ENCODE data around the gene MEX3D. TPM values are rescaled to one million over a fixed set of nuclear protein-coding genes. Genes with fewer than 3 reads are reported as not detected.

Gene MEX3D
- total and polyA plus RNA-seq, 2 donors from 2014 or later, result 5.4 to 19.3 TPM

GRCh38 chr19:1510807-1511206, 57.3 kb downstream of the MEX3D start:
- Histone ChIP-seq H3K36me3 (ENCODE audit: control insufficient read depth in 2 of 3, insufficient read depth in 3 of 3, low read length in 3 of 3) (no peaks in the 10 kb centered on the region), H3K27ac (ENCODE audit: low read depth in 2 of 2, low read length in 2 of 2) (no peak overlapping the region), H3K4me1 (ENCODE audit: control insufficient read depth in 2 of 3, insufficient read depth in 2 of 3, low read depth in 1 of 3, low read length in 3 of 3) (peaks cover 0 to 6% (median 0%) of the 10 kb centered on the region in 3 donors), H3K4me3 (ENCODE audit: low read length in 3 of 3) (no peak overlapping the region), H3K9ac (ENCODE audit: low read length in 3 of 3) (no peak overlapping the region), H3K27me3 (ENCODE audit: control insufficient read depth, insufficient read depth, low read length) (peaks cover 2% of the 10 kb centered on the region), H3K9me3 (ENCODE audit: control insufficient read depth in 2 of 3, insufficient read depth in 1 of 3, low read length in 3 of 3) (no peaks in the 10 kb centered on the region)
- DNase-seq (no peak), FAIRE-seq (no peak)
- intact Hi-C loops (cut with DNase I), result no loop called here
- TF ChIP-seq, protein P1, sequence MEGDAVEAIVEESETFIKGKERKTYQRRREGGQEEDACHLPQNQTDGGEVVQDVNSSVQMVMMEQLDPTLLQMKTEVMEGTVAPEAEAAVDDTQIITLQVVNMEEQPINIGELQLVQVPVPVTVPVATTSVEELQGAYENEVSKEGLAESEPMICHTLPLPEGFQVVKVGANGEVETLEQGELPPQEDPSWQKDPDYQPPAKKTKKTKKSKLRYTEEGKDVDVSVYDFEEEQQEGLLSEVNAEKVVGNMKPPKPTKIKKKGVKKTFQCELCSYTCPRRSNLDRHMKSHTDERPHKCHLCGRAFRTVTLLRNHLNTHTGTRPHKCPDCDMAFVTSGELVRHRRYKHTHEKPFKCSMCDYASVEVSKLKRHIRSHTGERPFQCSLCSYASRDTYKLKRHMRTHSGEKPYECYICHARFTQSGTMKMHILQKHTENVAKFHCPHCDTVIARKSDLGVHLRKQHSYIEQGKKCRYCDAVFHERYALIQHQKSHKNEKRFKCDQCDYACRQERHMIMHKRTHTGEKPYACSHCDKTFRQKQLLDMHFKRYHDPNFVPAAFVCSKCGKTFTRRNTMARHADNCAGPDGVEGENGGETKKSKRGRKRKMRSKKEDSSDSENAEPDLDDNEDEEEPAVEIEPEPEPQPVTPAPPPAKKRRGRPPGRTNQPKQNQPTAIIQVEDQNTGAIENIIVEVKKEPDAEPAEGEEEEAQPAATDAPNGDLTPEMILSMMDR (IDR thresholded peaks at IDR 0.05; ENCODE audit: borderline replicate concordance, extremely low read depth, insufficient read depth), result no peak

DNA sequence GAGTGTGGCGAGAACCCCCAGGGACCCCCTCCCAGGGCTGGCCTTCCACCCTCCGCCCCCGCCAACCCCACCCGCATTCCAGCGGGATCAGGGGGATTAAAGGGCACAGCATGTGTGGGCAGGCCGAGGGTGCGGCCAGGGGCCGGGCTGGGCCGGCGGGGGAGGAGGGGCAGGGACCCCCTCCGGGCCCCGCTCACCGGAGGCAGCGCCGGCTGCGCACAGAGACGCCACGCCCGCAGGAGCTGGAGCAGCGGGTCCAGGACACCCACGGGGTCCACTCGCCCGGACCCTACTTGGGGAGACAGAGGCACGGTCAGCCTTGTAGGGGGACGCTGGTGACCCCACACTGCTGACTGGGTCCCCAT, 57.7 kb downstream of the MEX3D start:
- intact Hi-C loops (cut with DNase I), result no loop called here
- Histone ChIP-seq H3K27ac (ENCODE audit: low read depth in 2 of 2, low read length in 2 of 2) (no peak overlapping the region), H3K27me3 (ENCODE audit: control insufficient read depth, insufficient read depth, low read length) (peaks cover 5% of the 10 kb centered on the region), H3K9ac (ENCODE audit: low read length in 3 of 3) (no peak overlapping the region), H3K4me1 (ENCODE audit: control insufficient read depth in 2 of 3, insufficient read depth in 2 of 3, low read depth in 1 of 3, low read length in 3 of 3) (peaks cover 0 to 6% (median 0%) of the 10 kb centered on the region in 3 donors), H3K36me3 (ENCODE audit: control insufficient read depth in 2 of 3, insufficient read depth in 3 of 3, low read length in 3 of 3) (no peaks in the 10 kb centered on the region), H3K4me3 (ENCODE audit: low read length in 3 of 3) (no peak overlapping the region), H3K9me3 (ENCODE audit: control insufficient read depth in 2 of 3, insufficient read depth in 1 of 3, low read length in 3 of 3) (no peaks in the 10 kb centered on the region)
- no peak for FAIRE-seq
- DNase-seq, result no peak
- TF ChIP-seq, protein P1 (IDR thresholded peaks at IDR 0.05; ENCODE audit: borderline replicate concordance, extremely low read depth, insufficient read depth), result no peak

DNA sequence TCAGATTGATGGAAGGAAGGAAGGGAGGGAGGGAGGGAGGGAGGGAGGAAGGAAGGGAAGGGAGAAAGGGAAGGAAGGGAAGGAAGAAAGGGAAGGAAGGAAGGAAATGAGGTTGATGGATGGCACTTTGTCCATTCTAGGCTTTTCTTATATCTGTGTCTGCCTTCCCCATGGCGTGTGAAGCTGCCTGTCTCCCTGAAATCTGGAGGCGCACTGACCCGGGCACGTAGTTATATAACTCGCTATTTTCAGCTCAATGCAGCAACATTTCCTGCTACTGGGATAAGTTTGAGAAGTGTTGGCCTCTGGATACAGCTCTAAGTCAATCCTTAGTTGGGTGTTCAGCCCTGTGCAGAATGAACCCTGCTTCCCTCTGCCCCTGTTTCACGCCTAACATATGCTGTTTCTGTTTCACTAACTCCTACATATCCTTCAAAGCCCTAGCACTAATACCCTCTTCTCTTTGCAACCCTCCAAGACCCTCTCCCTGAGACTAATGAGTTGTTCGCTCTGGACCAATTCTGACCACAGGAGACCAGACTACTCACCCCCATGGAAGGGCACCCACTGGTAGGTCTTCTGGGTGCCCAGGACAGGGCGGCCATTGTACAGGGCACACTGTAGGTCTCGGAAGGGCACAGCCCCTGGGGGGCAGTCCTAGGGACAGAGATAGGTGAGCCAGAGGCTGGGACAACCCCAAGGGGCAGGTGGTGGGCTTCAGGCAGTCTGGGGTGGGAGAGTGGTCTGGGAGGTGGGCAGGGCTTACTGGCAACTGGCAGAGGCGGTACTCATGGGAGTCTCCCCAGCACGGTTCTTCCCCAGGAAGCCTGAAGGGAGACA, 58.3 kb downstream of the MEX3D start:
- Histone ChIP-seq H3K9me3 (ENCODE audit: control insufficient read depth in 2 of 3, insufficient read depth in 1 of 3, low read length in 3 of 3) (no peaks in the 10 kb centered on the region), H3K4me1 (ENCODE audit: control insufficient read depth in 2 of 3, insufficient read depth in 2 of 3, low read depth in 1 of 3, low read length in 3 of 3) (peaks cover 0 to 6% (median 0%) of the 10 kb centered on the region in 3 donors), H3K9ac (ENCODE audit: low read length in 3 of 3) (no peak overlapping the region), H3K27me3 (ENCODE audit: control insufficient read depth, insufficient read depth, low read length) (peaks cover 7% of the 10 kb centered on the region), H3K27ac (ENCODE audit: low read depth in 2 of 2, low read length in 2 of 2) (no peak overlapping the region), H3K36me3 (ENCODE audit: control insufficient read depth in 2 of 3, insufficient read depth in 3 of 3, low read length in 3 of 3) (no peaks in the 10 kb centered on the region), H3K4me3 (ENCODE audit: low read length in 3 of 3) (no peak overlapping the region)
- intact Hi-C loops (cut with DNase I), result no loop called here
- no peak for DNase-seq
- TF ChIP-seq, protein P1 (IDR thresholded peaks at IDR 0.05; ENCODE audit: borderline replicate concordance, extremely low read depth, insufficient read depth), result no peak
- no peak for FAIRE-seq
